Measurements from ENCODE around the gene ZC2HC1C. TPM values are rescaled to one million over a fixed set of nuclear protein-coding genes. Genes with fewer than 3 reads are reported as not detected.

The ZC2HC1C gene, protein sequence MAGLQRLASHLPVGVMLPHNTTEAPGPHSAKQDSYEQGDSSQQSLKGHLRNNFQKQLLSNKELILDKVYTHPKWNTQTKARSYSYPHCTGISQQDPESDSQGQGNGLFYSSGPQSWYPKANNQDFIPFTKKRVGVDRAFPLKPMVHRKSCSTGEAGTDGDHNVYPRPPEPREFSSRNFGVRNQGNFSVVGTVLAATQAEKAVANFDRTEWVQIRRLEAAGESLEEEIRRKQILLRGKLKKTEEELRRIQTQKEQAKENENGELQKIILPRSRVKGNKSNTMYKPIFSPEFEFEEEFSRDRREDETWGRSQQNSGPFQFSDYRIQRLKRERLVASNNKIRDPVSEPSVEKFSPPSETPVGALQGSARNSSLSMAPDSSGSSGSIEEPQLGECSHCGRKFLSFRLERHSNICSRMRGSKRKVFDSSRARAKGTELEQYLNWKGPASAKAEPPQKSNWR
- 1.7 and 2.0 TPM in 2 replicates for total RNA-seq (2014; rRNA removed; shearing (Covaris generic))

DNA sequence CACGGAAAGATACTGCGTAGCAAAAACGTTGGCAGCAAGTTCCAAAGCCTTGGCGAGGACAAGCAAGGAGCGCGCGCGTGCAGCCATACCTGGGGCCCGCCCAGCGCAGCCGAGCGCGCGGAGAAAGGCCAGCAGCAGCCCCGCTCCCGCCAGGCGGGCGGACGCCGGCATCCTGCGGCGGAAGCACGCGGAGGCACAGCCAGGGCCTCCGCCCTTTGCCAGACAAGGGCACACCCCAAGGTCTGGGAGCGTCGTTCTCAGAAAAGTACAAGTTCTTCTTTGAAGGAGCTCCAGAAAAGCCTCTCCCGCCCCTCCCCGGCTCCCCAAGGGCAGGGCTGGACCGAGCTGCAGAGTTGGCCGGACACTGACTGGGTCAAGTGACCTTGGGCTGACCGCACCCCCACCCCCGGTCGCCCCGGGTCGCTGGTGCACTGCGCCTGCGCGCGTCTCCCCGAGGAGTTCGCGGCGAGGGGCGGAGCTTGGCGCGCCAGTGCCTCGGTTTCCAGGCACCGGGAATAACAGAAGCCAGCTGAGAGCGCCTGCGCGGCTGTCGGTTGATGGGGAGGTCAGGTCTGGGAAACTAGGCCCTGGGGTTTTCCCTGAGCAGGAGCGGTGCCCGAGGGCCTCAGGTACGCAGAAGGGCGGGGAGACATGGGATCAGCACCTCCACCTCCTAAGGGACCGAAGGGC lies at the start of gene ZC2HC1C:
ZC2HC1C (plus strand) TSS at position 521 of the 690 bp plus-strand sequence. CDS start 933 bp downstream, outside the sequence.
- DNase-seq (ENCODE audit: low spot score) = peak; percentile 60

DNA sequence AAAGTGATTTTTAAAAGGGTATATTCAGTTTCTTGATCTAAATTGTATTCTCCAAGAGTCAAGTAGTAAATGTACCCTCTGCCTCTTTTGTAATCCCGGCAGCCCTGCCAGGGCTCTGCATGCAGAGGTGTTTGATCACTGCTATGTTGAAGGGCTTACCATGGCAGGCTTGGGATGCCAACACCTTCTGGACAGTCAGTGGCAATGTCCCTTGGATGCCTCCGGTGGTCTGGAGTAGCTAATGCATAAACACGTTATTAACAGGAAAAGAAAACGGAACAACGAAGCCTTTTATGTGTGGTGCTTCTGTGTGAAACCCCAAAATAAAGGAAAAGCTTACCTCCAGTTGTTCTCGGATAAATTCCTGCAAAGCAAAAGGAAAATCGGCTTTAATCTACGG lies 46.8 kb upstream of the ZC2HC1C start:
- DNase-seq (ENCODE audit: low spot score) = no peak

DNA sequence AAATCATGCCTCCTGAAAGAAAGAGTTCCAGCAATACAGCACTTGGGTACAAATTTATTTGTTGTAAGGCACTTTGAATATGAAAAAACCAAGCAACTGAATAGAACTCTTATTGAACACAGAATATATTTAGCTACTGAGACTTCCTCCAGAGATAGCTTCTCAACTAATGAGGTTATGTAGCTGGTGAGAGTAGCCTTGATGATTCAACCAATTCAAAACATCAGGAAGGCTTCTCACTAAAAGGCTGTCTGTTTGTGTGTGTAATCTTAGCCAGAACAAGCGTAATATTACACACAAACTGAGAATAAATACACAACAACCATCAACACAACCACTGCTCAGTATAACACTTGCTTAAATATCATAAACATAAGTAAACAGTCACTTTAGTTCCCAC lies 46.3 kb upstream of the ZC2HC1C start:
- DNase-seq (ENCODE audit: low spot score) = no peak

DNA sequence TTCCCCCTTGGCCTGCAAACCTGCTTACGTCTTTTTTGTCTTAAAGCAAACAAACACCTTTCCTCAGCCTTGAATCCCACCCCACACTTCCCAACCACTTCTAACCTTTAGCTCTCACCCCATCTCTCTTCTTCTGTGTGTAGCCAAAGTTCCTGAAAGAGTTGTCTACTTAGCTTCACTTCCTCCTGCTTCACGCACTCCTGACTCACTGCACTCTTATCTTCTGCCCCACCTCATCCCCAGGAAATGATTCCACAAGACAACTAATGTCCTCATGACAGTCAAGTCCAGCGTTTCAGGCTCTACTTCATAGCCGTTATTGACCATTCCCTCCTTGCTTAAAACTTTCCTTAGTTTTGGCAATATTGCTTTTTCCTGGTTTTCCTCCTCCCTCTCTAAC lies 44.4 kb upstream of the ZC2HC1C start:
- DNase-seq (ENCODE audit: low spot score) = peak; percentile 16

DNA sequence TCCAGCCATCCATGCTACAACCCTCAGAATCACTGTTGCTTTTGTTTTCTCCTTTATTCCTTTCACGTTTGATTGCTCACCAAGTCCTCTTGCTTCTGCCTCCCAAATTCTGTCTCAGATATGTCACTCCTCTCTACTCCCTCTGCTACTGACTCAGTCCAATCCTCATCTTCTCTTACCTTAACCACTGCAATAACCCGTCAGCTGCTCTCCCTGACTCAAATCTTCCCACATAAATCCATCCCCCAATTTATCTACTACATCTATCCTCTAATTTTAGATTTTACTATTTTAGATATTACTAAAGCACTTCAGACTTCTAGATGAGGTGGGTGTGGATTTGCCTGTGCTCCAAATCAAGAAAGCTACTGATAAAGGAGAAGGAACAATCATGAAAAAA lies 43.6 kb upstream of the ZC2HC1C start:
- no peak for DNase-seq (ENCODE audit: low spot score)

DNA sequence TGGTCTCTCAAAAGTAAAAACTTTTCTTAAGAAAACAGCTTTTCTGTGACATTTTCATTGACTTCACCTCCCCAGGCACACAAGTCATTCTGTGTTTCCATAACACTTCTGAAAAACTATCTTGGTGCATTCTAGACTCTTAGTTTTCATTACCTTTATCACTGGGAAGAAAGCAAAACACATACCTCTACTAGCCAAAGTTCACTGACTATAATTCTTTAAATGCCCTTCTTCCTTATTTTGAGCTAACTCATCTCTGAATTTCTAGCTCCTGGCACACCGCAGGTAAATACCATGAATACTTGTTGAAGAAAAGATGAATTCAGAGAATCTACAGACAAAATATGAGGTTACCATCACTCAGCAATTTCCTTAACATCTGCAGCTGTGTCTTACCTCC lies 39.3 kb upstream of the ZC2HC1C start:
- DNase-seq (ENCODE audit: low spot score) = no peak

DNA sequence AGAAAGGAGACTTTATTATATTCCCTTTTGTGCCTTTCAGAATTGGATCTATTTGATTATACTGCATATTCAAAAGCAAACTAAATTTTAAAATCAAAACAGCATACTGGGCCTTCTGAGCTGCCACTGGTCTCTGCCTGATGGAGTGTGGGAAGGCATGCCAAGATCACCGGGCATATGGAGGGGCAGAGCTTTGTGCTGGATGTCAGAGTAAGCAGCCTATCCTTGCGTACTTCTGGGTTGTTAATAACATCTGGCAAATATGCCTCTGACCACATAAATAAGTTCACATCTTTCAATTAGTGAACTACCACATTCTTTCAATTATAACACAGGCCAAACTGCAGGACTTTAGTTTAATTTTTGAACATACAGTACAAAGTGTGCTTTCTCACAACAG lies 36.5 kb upstream of the ZC2HC1C start:
- no peak for DNase-seq (ENCODE audit: low spot score)

DNA sequence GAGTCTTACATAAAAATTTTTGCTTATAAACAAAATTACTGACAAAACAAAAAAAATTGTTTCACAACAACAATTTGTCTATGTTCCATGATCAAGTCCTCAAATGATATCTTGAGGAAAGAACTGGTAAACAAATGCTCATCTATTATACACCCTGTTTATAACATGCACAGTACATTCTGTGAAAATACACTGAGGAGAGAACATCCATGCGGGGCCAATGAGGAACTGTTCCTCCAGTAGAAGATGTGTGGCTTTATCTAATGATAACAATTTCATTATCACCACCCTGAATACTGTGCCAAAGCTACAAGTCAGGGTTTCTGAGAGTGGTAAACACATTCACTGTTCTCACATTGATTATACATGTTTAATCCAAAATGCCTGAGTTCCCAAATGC lies 28.9 kb upstream of the ZC2HC1C start:
- no peak for DNase-seq (ENCODE audit: low spot score)

DNA sequence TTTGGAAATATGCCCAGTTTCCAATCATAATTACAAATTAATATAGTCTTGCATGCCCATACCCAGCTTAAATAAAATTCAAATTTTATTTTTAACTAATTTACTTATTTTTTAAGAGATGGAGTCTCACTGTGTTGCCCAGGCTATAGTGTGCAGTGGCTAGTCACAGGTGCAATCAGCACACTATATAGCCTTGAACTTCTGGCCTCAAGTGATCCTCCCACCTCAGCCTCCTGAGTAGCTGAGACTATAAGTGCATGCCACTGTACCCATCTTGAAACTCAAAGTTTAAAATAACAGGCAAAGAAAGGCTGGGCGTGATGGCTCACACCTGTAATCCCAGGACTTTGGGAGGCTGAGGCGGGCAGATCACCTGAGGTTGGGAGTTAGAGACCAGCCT lies 28.5 kb upstream of the ZC2HC1C start:
- DNase-seq (ENCODE audit: low spot score) = no peak

DNA sequence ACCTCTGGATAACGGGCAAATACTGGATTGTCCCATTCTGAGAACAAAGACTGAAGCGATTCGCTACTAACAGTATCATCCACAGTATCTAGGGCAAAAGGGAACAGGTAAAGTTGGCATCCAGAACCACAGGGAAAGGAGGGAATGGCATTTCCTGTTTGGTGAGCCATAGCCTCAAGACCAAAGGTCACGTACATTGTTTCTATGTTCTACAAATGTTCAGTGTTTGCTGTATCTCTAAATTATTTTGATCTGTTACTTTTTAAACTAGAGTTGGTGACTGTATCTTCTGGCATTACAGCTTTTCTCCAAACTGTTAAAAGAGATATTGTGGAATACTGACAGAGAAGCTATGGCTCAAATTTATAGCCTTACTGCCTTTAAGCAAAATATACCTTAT lies 27.8 kb upstream of the ZC2HC1C start:
- peak; percentile 39 for DNase-seq (ENCODE audit: low spot score)

DNA sequence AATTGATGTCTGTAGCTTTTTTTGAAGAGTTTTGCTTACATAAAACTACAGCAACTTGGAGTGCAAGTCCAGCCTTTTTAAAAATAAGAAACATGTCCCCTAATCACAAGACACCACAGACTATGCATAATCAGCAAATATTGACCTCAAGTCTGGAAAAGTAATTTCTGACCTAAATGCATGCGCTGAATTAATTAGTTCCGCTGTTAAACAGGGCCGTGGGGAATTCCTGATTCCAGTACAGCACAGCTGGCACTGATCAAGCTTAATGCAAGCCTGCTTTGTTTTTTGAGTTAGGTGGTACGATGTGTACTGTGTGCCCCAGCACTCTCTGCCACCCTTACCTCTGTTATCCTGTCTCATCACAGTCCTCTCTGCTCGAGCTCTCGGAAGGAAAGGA lies 27.4 kb upstream of the ZC2HC1C start:
- DNase-seq (ENCODE audit: low spot score) = no peak

DNA sequence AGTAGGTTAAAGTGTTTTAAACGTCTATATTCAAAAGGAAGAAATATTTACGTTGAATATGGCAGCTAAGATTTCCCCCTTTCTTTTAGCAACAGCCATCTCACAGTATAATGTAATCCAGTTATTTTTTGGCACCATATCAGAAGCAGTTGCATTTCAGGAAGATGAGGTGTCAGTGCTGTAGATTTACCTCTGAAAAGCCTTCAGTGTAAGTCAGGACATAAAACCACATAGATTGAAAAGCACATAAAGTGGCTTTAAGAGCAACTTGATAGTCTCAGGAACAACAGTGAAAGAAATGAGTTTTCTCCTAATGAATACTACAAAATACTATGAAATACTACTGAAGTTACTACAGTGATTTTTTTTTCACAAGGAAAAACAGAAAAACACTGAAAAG lies 25.1 kb upstream of the ZC2HC1C start:
- DNase-seq (ENCODE audit: low spot score) = peak; percentile 38

DNA sequence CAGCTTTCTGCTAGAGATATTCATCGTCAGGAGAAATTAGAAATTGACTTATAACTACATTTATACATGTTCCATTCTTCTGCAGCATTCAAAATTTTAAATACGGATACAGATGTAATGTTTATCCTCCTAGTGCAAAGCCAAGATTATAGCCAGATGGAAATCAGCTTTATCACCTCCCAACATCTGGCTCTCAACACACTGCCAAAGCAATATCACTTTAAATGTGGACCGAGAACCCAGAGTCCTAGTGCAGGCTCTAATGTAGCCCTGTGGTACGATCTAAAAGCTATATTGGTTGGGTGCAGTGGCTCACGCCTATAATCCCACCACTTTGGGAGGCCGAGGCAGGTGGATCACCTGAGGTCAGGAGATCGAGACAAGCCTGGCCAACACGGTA lies 24.7 kb upstream of the ZC2HC1C start:
- DNase-seq (ENCODE audit: low spot score) = no peak

DNA sequence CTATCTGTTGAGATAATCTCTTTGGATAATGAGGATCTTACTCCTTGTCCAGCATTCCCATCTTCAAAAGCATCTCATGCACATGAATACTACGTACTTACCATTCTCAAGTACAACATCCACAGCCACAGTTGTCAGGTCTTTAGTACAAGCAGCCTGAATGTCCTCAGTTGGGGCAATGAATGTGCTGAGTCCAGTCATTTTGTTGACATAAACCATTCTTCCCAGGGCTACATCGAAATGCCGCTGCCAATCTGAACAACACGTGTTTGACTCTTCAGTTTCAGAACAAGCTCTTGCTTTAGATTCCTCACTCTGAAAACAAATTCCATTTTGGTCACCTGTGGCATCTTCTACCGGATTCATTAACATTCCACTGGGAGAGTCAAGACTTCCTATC lies 23.2 kb upstream of the ZC2HC1C start:
- no peak for DNase-seq (ENCODE audit: low spot score)

DNA sequence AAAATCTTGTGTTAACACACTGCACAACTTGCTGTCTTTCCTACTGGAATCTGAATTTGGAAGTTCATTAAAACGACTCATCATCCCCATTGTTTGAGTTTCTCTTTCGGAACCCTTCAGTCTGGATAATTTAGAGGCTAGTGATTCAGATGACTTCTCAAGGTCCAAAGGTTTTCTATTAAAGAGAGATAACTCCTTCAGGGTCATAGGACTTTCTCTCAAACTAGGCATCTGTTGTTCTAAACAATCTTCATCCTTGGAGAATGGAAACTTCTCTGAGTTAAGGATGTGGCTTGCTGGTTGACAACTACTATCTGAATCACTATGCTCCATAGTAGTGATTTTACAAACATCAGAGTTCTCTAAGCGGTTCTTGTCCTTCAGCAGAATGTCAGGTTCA lies 22.5 kb upstream of the ZC2HC1C start:
- no peak for DNase-seq (ENCODE audit: low spot score)

DNA sequence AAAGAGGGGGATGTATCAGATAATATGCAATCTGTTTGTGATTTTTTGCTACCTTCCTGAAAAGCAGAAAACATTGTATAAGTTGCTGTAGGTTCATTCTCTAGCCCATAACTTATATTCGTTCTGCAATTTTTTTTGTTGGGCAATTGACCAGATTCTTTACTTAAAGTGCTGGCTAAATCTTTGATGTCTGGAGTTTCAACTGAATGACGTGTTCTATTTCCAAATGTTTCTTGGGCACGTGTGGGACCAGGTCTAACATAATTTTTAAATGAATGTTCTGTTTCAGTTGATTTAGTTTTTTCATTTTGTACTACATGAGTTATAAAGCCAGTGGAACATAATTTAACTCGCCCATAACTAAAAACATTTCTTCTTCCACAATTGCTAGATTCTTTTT lies 21.9 kb upstream of the ZC2HC1C start:
- no peak for DNase-seq (ENCODE audit: low spot score)

DNA sequence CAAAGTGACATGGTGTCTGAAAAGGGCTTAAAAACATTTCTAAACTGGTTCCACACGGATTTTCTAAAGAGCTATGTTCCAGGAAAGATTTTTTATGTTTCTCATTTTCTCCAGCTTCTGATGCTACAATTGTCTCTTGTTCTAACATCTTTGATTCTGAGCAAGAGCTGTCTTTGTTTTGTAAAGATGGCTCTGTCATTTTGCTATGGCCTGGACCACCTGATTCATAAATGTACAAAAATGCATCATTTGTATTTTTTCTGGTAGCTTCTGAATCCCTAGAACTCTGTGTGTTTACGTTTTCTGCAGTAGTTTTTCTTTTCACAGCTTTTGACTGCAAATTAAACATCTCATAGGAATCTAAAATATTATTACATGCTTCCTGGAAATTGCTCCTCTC lies 21.3 kb upstream of the ZC2HC1C start:
- no peak for DNase-seq (ENCODE audit: low spot score)

DNA sequence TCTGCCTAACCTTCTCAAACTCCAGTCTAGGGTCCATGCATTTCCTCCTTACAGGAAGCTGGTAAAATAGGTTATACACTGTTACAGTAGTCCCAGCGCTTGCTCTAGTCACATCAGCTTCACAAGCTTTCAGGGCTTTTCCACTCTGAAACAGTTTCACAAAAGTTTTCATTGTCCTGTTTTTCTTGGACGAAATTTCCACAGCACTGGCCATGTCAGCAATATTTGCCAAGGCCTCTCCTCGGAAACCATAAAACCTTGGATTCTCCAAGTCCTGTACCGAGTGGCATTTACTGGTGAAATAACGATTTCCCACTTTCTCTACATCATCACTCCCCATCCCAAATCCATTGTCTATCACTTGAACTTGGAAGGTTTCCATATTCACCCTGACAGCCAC lies 20.3 kb upstream of the ZC2HC1C start:
- DNase-seq (ENCODE audit: low spot score) = no peak

DNA sequence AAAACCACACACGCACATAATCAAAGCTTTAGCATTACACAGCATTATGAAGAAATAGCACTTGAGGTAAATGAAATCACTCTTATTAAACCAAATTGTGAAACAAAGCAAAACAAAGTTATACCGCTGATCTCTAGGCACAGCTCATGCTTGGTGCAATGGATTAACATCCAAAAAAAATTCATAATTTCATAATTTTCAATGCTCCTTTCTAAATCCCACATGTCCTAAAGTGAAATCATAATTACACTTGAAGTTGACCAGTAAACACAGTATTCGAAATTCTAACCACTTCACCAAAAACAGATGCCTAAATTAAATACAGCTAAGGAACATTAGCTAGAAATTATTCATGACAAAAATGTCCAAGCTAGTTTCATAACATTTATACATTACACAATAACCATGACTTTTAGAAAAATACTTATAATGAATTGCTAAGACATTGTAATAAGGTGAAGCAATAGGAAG lies 19.7 kb upstream of the ZC2HC1C start:
- DNase-seq (ENCODE audit: low spot score) = no peak

DNA sequence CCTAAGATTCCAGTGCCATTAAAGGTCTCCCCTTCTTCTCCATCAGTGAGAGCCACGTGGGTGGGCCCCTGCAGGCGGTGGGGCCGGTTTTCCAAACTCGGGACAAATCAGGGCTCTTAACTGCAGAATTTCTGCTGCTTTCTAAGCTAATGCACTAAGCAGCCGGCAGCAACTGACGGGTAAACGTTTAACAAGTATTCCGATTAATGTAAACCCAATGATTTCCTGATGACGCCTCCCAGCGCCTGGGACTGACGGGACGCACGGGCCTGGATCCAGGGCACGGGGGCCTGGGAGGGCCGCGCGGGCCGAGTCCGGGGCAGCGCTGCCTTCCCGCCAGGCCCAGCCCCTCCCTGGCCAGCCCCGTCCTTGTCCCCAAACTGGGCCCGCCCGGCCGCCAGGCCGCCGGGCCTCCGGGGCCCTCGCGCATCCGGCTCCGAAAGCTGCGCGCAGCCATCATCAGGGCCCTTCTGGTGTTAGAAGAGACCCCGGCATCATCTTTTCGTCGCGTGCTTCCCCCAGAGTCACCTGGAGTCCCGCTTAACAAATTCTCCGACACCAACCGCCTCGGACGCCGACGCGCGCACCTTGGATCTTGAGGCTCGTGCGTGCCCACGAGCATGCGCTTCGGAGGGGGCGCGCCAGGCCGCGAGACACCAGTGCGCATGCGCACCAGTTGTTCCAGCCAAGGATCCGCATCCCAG lies 18.4 kb upstream of the ZC2HC1C start, which contains the start of gene MLH3:
MLH3 (minus strand) TSS at position 616 of the 704 bp plus-strand sequence. CDS start 1,812 bp downstream, outside the sequence.
- DNase-seq (ENCODE audit: low spot score) = peak; percentile 33

DNA sequence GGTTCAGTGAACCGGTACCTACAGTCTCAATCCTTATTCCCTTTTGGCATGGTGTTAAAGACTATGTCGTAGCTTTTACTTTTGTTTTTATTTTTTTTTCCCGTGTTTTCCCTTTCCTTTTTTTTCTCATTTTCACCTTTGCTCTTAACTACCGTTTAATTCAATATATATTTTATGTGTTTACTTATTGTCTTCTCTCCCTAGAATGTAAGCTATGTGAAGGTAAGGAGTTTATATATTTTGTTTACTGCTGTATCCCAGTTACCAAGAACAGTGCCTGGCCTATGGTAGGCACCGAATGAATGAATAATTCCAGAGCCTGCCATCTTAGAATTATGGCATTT lies 17.9 kb upstream of the ZC2HC1C start:
- no peak for DNase-seq (ENCODE audit: low spot score)

Measured in A172 (cell line).